Fibroblast of villous mesenchyme (primary cell): Measurements from ENCODE around the gene PPP2R3C. TPM values are rescaled to one million over a fixed set of nuclear protein-coding genes. Genes with fewer than 3 reads are reported as not detected.
A peak's percentile ranks its signal among the peaks of the same experiment; 100 is the strongest.

Experiments used
- DNase-seq: peaks from one replicate; pipeline ENCODE4 v3.0.0-alpha.2; 2010; ENCODE audit warnings: low read depth
- H3K4me3 ChIP-seq: 2 replicates; pipeline ENCODE4 v1.5.1; 2011; ENCODE audit warnings: low read depth, mild to moderate bottlenecking, low read length
- CTCF ChIP-seq: IDR thresholded peaks from 2 replicates; pipeline ENCODE4 v1.5.1; 2012; ENCODE audit warnings: low read depth, mild to moderate bottlenecking, low read length; ENCODE audit not compliant: insufficient read depth
- total RNA-seq: library from RNA; depleted of rRNA; stranded (reverse); fragments of >200 nt; gene quantifications from 2 replicates; pipeline ENCODE4 v1.2.3, GENCODE V29; 2012

The PPP2R3C gene
- total RNA-seq, 1 donor: 39.7 TPM

GRCh38 chr14:35085441-35085840, 36.3 kb downstream of the PPP2R3C start:
- no peak for TF ChIP-seq CTCF
- DNase-seq: no peak
- H3K4me3 ChIP-seq: no peak overlapping the region

- DNase-seq: no peak
- no peak for TF ChIP-seq CTCF
- H3K4me3 ChIP-seq: no peak overlapping the region
Observed at GRCh38 chr14:35083530-35084150, 38.1 kb downstream of the PPP2R3C start.

- no peak for TF ChIP-seq CTCF
- no peak overlapping the region for H3K4me3 ChIP-seq
- DNase-seq: peak; percentile 11
Observed at GRCh38 chr14:35079742-35080141, 42.0 kb downstream of the PPP2R3C start.

- H3K4me3 ChIP-seq: no peak overlapping the region
- DNase-seq: no peak
- no peak for TF ChIP-seq CTCF
Observed at GRCh38 chr14:35078082-35078481, 43.7 kb downstream of the PPP2R3C start.

- no peak overlapping the region for H3K4me3 ChIP-seq
- DNase-seq: no peak
- TF ChIP-seq CTCF: no peak
Observed at GRCh38 chr14:35073486-35073885, 48.3 kb downstream of the PPP2R3C start.

- TF ChIP-seq CTCF: no peak
- H3K4me3 ChIP-seq: no peak overlapping the region
- DNase-seq: no peak
Observed at GRCh38 chr14:35072226-35072625, 49.6 kb downstream of the PPP2R3C start.
